ENCODE results near the gene TNFAIP1.

TNFAIP1 gene

GRCh38 chr17:28340374-28340773 lies 4.8 kb downstream of the TNFAIP1 start:
- Histone ChIP-seq H3K4me3 (ENCODE audit: low read depth in 1 of 2, low read length in 2 of 2) (no peak overlapping the region), H3K27ac (ENCODE audit: low read length) (no peak overlapping the region), H3K4me2 (ENCODE audit: insufficient read depth, low read length) (no peak overlapping the region), H3K79me2 (ENCODE audit: insufficient read depth, low read length) (peaks cover 37% of the 10 kb centered on the region), H4K20me1 (ENCODE audit: insufficient read depth, low read length) (peaks cover 8% of the 10 kb centered on the region; the same call in 1 of the 2 replicates), H3K27me3 (ENCODE audit: insufficient read depth, low read length, poor library complexity) (no peaks in the 10 kb centered on the region), H3K9me3 (ENCODE audit: insufficient read depth, low read length, severe bottlenecking) (no peaks in the 10 kb centered on the region), H3K4me1 (ENCODE audit: insufficient read depth, low read length) (peaks cover 20% of the 10 kb centered on the region), H2AFZ (ENCODE audit: low read depth, low read length) (no peak overlapping the region), H3K9ac (ENCODE audit: low read depth, low read length) (no peak overlapping the region), H3K36me3 (ENCODE audit: insufficient read depth, low read length) (peaks cover 48% of the 10 kb centered on the region)
- TF ChIP-seq, protein P1, sequence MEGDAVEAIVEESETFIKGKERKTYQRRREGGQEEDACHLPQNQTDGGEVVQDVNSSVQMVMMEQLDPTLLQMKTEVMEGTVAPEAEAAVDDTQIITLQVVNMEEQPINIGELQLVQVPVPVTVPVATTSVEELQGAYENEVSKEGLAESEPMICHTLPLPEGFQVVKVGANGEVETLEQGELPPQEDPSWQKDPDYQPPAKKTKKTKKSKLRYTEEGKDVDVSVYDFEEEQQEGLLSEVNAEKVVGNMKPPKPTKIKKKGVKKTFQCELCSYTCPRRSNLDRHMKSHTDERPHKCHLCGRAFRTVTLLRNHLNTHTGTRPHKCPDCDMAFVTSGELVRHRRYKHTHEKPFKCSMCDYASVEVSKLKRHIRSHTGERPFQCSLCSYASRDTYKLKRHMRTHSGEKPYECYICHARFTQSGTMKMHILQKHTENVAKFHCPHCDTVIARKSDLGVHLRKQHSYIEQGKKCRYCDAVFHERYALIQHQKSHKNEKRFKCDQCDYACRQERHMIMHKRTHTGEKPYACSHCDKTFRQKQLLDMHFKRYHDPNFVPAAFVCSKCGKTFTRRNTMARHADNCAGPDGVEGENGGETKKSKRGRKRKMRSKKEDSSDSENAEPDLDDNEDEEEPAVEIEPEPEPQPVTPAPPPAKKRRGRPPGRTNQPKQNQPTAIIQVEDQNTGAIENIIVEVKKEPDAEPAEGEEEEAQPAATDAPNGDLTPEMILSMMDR (IDR thresholded peaks at IDR 0.05; ENCODE audit: borderline replicate concordance, extremely low read depth, low read length, poor library complexity, severe bottlenecking): no peak
- TF ChIP-seq EZH2 (IDR thresholded peaks at IDR 0.05; ENCODE audit: borderline replicate concordance, low read depth, low read length, severe bottlenecking): no peak
- ATAC-seq (ENCODE audit: insufficient read depth, low read depth) (no peak), DNase-seq (no peak)

DNA sequence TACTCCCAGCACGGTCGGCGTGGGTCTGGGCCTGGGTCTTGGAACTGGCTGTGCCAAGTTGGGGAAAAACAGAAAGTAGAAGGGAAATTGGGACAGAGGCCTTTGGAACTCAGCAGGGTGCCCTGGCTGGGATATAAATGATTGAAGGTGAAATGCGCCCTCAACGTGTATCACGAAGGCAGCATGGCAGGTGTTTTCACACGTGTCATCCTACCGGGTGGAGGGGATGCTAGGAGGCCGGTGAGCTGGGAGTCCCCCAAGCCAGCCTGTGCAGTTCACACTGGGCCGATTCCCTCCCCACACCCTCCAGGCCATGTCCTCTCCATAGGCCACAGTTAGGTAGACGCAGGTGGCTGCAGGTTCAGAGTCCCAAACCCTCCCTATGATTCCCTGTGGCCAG lies 6.0 kb downstream of the TNFAIP1 start:
- H3K4me1 ChIP-seq (ENCODE audit: insufficient read depth, low read length): peaks cover 16% of the 10 kb centered on the region
- H3K4me2 ChIP-seq (ENCODE audit: insufficient read depth, low read length): no peak overlapping the region
- no peak overlapping the region for H3K9ac ChIP-seq (ENCODE audit: low read depth, low read length)
- no peak overlapping the region for H2AFZ ChIP-seq (ENCODE audit: low read depth, low read length)
- no peak overlapping the region for H3K27ac ChIP-seq (ENCODE audit: low read length)
- H3K9me3 ChIP-seq (ENCODE audit: insufficient read depth, low read length, severe bottlenecking): no peaks in the 10 kb centered on the region
- H3K27me3 ChIP-seq (ENCODE audit: insufficient read depth, low read length, poor library complexity): no peaks in the 10 kb centered on the region
- no peak overlapping the region for H3K4me3 ChIP-seq (ENCODE audit: low read depth in 1 of 2, low read length in 2 of 2)
- no peak for DNase-seq
- H4K20me1 ChIP-seq (ENCODE audit: insufficient read depth, low read length): peaks cover 14% of the 10 kb centered on the region; the same call in 1 of the 2 replicates
- no peak for TF ChIP-seq EZH2 (IDR thresholded peaks at IDR 0.05; ENCODE audit: borderline replicate concordance, low read depth, low read length, severe bottlenecking)
- TF ChIP-seq, protein P1 (IDR thresholded peaks at IDR 0.05; ENCODE audit: borderline replicate concordance, extremely low read depth, low read length, poor library complexity, severe bottlenecking): no peak
- no peak for ATAC-seq (ENCODE audit: insufficient read depth, low read depth)
- H3K36me3 ChIP-seq (ENCODE audit: insufficient read depth, low read length): peaks cover 59% of the 10 kb centered on the region
- peaks cover 28% of the 10 kb centered on the region for H3K79me2 ChIP-seq (ENCODE audit: insufficient read depth, low read length)

DNA sequence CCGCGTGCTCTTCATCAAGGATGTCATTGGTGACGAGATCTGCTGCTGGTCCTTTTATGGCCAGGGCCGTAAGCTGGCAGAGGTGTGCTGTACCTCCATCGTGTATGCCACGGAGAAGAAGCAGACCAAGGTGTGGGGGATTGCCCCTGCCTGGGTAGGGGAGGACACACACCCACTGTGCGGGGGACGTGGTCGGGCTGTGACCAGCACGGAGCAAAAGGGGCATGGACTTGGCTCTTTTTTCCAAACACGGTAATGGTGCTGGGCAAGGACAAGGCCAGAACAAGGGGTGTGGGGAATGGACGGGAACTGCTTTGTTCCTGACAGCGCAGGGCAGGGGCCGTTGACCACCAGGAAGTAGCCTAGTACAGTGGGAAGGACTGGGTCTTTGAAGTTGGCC lies 6.8 kb downstream of the TNFAIP1 start:
- no peak for TF ChIP-seq EZH2 (IDR thresholded peaks at IDR 0.05; ENCODE audit: borderline replicate concordance, low read depth, low read length, severe bottlenecking)
- TF ChIP-seq, protein P1 (IDR thresholded peaks at IDR 0.05; ENCODE audit: borderline replicate concordance, extremely low read depth, low read length, poor library complexity, severe bottlenecking): no peak
- no peak overlapping the region for H2AFZ ChIP-seq (ENCODE audit: low read depth, low read length)
- H3K9ac ChIP-seq (ENCODE audit: low read depth, low read length): no peak overlapping the region
- no peak overlapping the region for H3K4me3 ChIP-seq (ENCODE audit: low read depth in 1 of 2, low read length in 2 of 2)
- peaks cover 8% of the 10 kb centered on the region for H3K4me1 ChIP-seq (ENCODE audit: insufficient read depth, low read length)
- peaks cover 17% of the 10 kb centered on the region; the same call in 1 of the 2 replicates for H4K20me1 ChIP-seq (ENCODE audit: insufficient read depth, low read length)
- ATAC-seq (ENCODE audit: insufficient read depth, low read depth): no peak
- no peaks in the 10 kb centered on the region for H3K9me3 ChIP-seq (ENCODE audit: insufficient read depth, low read length, severe bottlenecking)
- DNase-seq: no peak
- H3K27me3 ChIP-seq (ENCODE audit: insufficient read depth, low read length, poor library complexity): no peaks in the 10 kb centered on the region
- H3K79me2 ChIP-seq (ENCODE audit: insufficient read depth, low read length): peaks cover 20% of the 10 kb centered on the region
- no peak overlapping the region for H3K4me2 ChIP-seq (ENCODE audit: insufficient read depth, low read length)
- H3K36me3 ChIP-seq (ENCODE audit: insufficient read depth, low read length): peaks cover 67% of the 10 kb centered on the region
- H3K27ac ChIP-seq (ENCODE audit: low read length): no peak overlapping the region
